Activated CD8-positive, alpha-beta memory T cell treated with anti-CD3 and anti-CD28 coated beads, Interleukin-2, amount 50 U/mL, for 48 hours (primary cell): ENCODE results near the gene RPS6KA2.
"Not testable (repeated sequence)": the region's sequence is repeated elsewhere in the genome, so short reads cannot be mapped to it uniquely, and the experiment has no call there.

Experiments
- DNase-seq: peaks from one replicate; pipeline ENCODE4 v3.0.0-alpha.2; 2020

The RPS6KA2 gene

GRCh38 chr6:166544296-166544605 is 82.8 kb downstream of the RPS6KA2 start:
- peak; percentile 12 for DNase-seq

DNA sequence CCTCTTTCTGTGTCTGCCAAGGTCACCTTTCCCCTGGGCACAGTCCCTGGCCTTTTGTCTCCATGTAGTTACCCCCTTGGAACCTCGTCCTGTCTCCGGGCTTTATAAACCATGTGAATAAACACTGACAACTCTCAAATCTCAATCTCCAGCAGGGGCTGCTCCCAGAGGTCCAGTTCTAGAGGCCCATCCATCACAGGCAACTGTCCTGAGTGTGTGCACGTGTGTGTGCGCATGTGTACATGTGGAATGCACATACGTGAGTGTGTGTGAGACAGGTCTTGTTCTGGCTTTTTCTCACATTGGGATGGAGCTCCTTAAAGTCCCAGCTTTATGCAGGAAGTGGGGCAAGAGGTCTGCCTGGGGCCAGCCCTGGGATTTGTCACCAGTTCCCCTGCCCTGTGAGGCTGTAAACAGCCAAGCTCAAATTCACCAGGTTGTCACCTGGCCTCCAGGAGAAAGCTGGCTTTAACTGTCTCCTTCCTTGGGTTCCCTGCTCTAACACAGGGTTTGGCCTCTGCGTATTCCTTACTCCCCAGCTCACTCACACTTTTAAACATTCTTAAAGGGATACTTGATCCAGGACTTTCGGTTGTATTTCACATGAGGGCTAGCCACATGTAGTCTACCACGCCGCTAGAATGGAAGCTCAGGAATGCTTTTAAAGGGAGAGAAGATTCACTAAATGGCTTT is 83.3 kb downstream of the RPS6KA2 start:
- peak; percentile 10 for DNase-seq

GRCh38 chr6:166542580-166542912 is 84.5 kb downstream of the RPS6KA2 start:
- peak; percentile 25 for DNase-seq

DNA sequence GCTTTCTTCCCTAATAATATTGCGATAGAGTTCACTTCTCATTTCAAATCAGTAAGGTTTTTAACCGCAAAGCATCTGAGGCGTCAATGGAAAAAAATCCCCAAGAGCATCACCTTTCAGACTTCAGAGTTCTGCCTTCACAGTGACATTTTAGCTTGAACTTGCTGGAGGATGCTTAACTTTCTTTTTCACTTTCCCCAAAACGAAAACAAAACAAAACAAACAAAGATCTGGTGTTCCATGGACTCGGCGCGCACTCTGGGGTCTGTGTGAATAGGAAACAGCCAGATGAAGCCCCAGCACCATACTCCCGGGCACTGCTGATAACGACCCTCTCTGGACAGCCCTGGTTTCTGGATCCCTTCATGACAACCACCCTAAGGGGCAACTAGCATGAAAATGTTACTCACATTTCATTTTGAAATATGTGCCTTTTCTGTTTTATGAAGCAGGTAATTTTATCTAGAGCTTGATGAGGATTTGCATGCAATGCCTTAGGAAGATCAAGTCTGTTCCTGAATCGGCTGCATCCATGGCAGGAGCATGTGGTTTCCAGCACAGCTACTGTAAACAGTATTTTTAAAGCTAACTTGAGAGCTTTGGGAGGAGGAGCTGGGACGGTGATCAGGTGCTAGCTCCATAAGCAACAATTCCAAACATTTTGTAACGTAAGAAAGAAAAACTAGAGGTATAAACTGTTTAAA is 85.0 kb downstream of the RPS6KA2 start:
- DNase-seq, result peak; percentile 43

- no peak for DNase-seq
Observed at GRCh38 chr6:166541366-166541765, 85.7 kb downstream of the RPS6KA2 start.

DNA sequence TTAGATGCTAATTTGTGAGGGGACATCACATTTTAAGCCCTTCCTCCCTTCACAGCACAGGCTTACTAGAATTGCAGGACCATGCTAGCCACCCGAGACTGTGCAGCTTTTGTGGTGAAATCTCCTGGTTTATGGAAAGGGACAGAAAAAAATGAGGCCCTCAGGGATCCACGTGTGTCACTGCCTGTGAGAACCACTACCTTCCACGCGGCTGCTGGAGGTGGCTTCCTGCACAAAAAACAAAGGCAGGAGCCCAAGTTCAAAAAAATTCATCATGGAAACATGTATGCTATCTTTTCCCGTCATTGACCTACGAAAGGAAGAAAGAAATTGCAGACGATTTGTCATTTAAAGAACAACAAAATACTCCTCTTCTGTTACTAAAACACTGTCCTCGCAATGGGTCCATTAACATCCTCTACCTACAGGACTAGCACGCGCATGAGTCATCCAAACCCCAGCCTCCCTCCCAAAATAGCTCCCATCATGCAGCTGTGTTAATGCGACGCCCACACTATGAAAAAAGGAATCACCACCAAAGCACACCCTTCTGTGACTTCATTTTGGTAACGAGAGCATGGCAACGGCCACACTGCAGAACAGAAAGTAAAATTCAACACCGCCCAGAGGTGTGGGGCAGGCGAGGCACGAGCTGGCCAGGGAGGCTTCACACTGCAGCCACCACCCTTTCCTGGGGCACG is 86.3 kb downstream of the RPS6KA2 start:
- no peak for DNase-seq

DNA sequence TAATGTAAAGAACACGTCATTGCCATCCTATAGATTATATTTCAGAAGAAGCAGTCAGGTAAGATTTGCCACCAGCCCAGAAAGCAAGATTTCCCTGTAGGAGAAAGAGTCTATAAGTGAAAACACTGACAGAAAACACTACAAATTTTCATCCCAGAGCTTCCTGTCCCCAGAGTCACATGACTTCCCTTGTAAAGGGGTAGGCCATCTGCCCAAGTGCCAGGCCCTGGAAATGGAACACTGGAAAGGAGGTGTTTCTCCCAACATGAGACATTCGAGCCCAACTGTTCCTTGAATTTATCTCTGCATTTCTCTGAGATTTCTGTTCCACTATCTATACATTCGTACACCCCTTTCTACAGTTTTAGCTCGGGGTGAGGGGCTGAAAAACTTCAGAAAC is 87.5 kb downstream of the RPS6KA2 start:
- no peak for DNase-seq

- DNase-seq, result not testable (repeated sequence)
Observed at GRCh38 chr6:166539011-166539385, 88.1 kb downstream of the RPS6KA2 start.

GRCh38 chr6:166538297-166539010 is 88.6 kb downstream of the RPS6KA2 start:
- no peak for DNase-seq

DNA sequence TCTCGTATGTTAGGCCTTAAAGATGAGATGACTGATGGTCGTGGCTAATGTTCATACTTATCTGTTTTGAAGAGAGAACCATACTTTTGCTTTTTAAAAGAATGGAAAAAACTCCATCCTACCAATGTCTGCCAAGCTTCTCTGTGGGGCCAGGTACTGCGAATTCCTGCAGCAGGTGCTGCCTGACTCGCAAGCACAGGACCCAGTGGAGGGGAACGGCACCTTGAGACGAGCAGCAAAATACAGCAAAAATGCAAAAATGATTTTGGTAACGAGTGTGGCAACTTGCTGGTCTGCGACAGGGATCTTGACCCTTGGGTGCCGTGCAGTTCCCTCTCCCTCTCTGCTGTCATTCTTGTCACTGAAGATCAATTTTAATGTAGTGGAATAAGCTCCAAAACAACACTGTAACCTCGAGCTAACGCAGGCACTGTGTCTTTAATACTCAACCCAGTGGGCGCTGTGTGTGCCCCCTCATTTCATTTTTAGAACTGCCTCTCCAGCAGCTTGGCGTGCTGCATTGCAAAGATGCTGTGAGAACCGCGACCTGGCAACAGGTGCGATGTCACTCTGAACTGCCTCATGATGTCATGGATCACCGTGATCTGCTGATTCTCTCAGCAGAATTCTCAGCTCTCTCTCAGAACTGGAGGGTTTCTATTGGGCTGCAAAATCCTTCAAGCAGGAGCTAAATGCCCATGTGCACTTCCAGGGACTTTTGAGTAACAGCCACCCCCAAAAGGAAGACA is 92.2 kb downstream of the RPS6KA2 start:
- DNase-seq, result no peak

DNA sequence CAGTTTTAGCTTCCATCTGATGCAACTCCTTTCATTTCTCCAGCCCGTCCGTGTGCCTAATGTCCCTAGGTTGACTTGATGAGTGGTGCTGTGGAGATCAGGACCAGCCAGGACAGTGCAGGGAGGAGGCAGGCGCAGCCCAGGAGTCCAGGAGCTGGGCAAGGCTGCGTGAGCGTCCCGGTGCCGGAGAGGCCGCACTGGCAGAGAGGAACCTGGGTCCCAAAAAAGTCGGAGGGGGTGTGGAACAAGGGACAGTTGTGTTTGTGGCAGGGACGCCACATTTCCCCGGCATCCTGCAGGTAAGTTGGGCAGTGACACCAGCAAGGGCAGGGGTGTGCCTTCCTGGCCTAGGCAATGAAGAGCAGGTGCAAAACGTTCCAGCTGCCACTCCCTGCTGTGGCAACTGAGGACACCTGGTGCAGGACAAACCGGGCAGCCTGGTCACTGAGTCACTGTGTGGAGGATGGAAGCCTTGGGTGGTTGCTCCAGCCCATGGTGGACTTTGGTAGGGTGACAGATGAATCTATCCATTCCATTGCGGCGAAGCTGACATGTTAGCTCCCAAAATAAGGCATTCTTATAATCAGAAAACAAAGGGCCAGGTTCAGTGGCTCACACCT is 93.7 kb downstream of the RPS6KA2 start:
- no peak for DNase-seq

DNA sequence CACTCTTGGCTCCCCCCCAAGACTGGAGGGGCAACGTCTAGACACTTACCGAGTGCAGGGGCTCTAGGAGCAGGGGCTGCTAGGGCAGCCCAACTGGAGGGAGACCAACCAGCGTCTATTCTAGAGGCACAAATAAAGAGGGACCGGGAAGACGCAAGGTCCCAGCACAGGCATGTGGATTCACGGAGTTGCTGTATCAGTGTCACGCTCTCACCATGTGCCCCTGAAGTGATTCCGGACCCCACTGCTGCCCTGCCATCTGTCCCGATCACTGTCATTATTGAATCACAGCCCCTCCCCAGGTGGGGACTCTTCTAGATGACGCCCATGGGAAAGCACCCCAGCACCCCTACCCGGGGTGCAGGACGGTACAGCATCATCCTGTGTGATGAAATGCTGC is 94.7 kb downstream of the RPS6KA2 start:
- DNase-seq, result no peak

GRCh38 chr6:166530211-166531095 is 96.6 kb downstream of the RPS6KA2 start:
- DNase-seq, result no peak

DNA sequence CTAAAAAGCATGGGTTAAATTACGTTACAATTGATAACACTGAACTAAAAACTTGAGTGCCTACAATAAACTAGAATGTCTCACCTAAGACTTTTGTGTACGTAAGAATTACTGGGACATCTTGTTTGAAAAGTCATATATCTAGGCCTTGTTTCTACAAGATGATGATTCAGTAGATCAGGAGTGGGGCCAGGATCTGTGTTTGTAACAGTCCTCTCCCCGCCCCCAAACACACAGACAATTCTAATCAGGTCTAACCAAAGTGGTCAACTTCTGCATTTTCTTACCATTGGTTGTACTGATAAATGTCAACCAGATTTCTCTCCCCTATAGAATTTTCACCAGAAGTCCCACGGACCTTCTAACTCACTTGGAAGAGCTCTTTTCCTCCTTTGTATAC is 97.5 kb downstream of the RPS6KA2 start:
- no peak for DNase-seq

GRCh38 chr6:166529058-166529457 is 98.0 kb downstream of the RPS6KA2 start:
- not testable (repeated sequence) for DNase-seq

GRCh38 chr6:166527849-166528248 is 99.2 kb downstream of the RPS6KA2 start:
- DNase-seq, result no peak

DNA sequence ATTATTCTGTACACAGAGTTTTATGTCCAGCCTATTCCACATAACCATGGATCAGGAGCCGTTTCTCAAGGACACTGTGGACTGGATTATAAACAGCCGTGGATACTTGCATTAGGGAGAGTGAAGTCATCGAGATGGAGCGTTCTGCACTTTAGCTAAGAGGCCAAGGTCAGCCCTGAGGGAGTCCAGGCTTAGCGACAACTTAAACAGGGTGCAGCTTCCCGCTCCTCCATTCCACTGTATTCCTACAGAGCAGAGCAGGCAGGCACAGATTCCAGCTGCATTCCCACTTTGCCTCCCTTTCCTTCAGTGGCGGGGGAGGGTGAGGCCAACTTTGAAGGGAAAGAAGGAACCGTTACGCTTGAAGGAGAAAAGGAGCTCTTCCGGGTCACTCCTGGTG is 100.1 kb downstream of the RPS6KA2 start:
- DNase-seq, result peak; percentile 3

GRCh38 chr6:166525567-166525966 is 101.5 kb downstream of the RPS6KA2 start:
- peak; percentile 17 for DNase-seq

GRCh38 chr6:166523782-166524559 is 103.1 kb downstream of the RPS6KA2 start:
- DNase-seq, result no peak
